ENCODE results near the gene ZNF333.
A peak's percentile ranks its signal among the peaks of the same experiment; 100 is the strongest.

Gene ZNF333

GRCh38 chr19:14674764-14675163 lies 15.1 kb upstream of the ZNF333 start, which contains the start of gene ADGRE3 (continued):
- TF ChIP-seq ZBTB11 (tag by site-specific recombination; conservative IDR thresholded peaks at IDR 0.05; ENCODE audit: low read depth): no peak
- TF ChIP-seq ZNF514 (tag by site-specific recombination; IDR thresholded peaks at IDR 0.05): no peak
- TF ChIP-seq ZNF10 (tag by site-specific recombination; IDR thresholded peaks at IDR 0.05): no peak
- no peak for TF ChIP-seq ZNF416 (tag by site-specific recombination; IDR thresholded peaks at IDR 0.05)
- no peak for TF ChIP-seq HOXD13 (CRISPR knock-in tag; IDR thresholded peaks at IDR 0.05; ENCODE audit: borderline replicate concordance)
- TF ChIP-seq ZSCAN16 (tag by site-specific recombination; IDR thresholded peaks at IDR 0.05): no peak

GRCh38 chr19:14676762-14677161 lies 13.1 kb upstream of the ZNF333 start:
- no peak for TF ChIP-seq ZNF830 (tag by site-specific recombination; IDR thresholded peaks at IDR 0.05; ENCODE audit: low read depth)
- no peak for TF ChIP-seq ZBTB17 (tag by site-specific recombination; IDR thresholded peaks at IDR 0.05)
- TF ChIP-seq ZNF544 (tag by site-specific recombination; IDR thresholded peaks at IDR 0.05): no peak
- TF ChIP-seq ZNF776 (tag by site-specific recombination; IDR thresholded peaks at IDR 0.05; ENCODE audit: borderline replicate concordance): peak; percentile 86; the same call in 1 of the 2 replicates
- no peak for TF ChIP-seq ZNF660 (tag by site-specific recombination; IDR thresholded peaks at IDR 0.05)
- TF ChIP-seq ZNF202 (tag by site-specific recombination; IDR thresholded peaks at IDR 0.05; ENCODE audit: borderline replicate concordance): no peak
- no peak for TF ChIP-seq ZNF174 (tag by site-specific recombination; IDR thresholded peaks at IDR 0.05)
- peak; percentile 91 for TF ChIP-seq ZNF513 (tag by site-specific recombination; IDR thresholded peaks at IDR 0.05)
- CTCF ChIA-PET: interaction anchor here (0.5 to 0.7 kb wide), 3 partner anchors 12 to 74 kb away, joined by 3 to 5 read pairs (median 4); no protein-coding TSS in a partner anchor
- POLR2A ChIA-PET: no interaction called here
- no peak overlapping the region for H3K27ac ChIP-seq (ENCODE audit: extremely low read depth, low read depth, low read length)
- no peak overlapping the region for H3K4me3 ChIP-seq (ENCODE audit: low read depth, low read length)
- no peaks in the 10 kb centered on the region for H3K36me3 ChIP-seq (ENCODE audit: control insufficient read depth in 2 of 2, insufficient read depth in 1 of 2, low read length in 2 of 2)
- no peaks in the 10 kb centered on the region for H3K9me3 ChIP-seq (ENCODE audit: control insufficient read depth, insufficient read depth, low read depth, low read length)
- H3K4me1 ChIP-seq (ENCODE audit: control insufficient read depth, insufficient read depth, low read length): no peaks in the 10 kb centered on the region

- Histone ChIP-seq H3K4me1 (ENCODE audit: control insufficient read depth, insufficient read depth, low read length) (no peaks in the 10 kb centered on the region), H3K27ac (ENCODE audit: extremely low read depth, low read depth, low read length) (no peak overlapping the region), H3K4me3 (ENCODE audit: low read depth, low read length) (no peak overlapping the region), H3K36me3 (ENCODE audit: control insufficient read depth in 2 of 2, insufficient read depth in 1 of 2, low read length in 2 of 2) (no peaks in the 10 kb centered on the region), H3K9me3 (ENCODE audit: control insufficient read depth, insufficient read depth, low read depth, low read length) (no peaks in the 10 kb centered on the region)
- ChIA-PET CTCF (interaction anchor here (0.8 kb wide), 1 partner anchor 9 kb away, joined by 3 read pairs; no protein-coding TSS in a partner anchor), POLR2A (no interaction called here)
- TF ChIP-seq ZNF354C (tag by site-specific recombination; IDR thresholded peaks at IDR 0.05; ENCODE audit: borderline replicate concordance, low read depth) (no peak), EGR2 (tag by site-specific recombination; IDR thresholded peaks at IDR 0.05; ENCODE audit: low read depth) (no peak), KLF10 (tag by site-specific recombination; IDR thresholded peaks at IDR 0.05) (no peak), MYNN (tag by site-specific recombination; IDR thresholded peaks at IDR 0.05; ENCODE audit: borderline replicate concordance) (no peak), ZNF133 (tag by site-specific recombination; IDR thresholded peaks at IDR 0.05) (no peak), ZNF530 (tag by site-specific recombination; IDR thresholded peaks at IDR 0.05; ENCODE audit: low read depth) (no peak), AEBP2 (tag by site-specific recombination; IDR thresholded peaks at IDR 0.05; ENCODE audit: borderline replicate concordance) (no peak), ZNF473 (tag by site-specific recombination; IDR thresholded peaks at IDR 0.05) (no peak), TRIM28 (IDR thresholded peaks at IDR 0.05; ENCODE audit: borderline replicate concordance, low read length) (no peak), ZNF311 (tag by site-specific recombination; IDR thresholded peaks at IDR 0.05; ENCODE audit: borderline replicate concordance) (no peak), INSM2 (tag by site-specific recombination; IDR thresholded peaks at IDR 0.05) (no peak), ZNF561 (tag by site-specific recombination; IDR thresholded peaks at IDR 0.05; ENCODE audit: borderline replicate concordance) (no peak), MZF1 (tag by site-specific recombination; IDR thresholded peaks at IDR 0.05; ENCODE audit: borderline replicate concordance) (no peak), ZNF221 (tag by site-specific recombination; IDR thresholded peaks at IDR 0.05; ENCODE audit: borderline replicate concordance) (no peak)
These were observed 12.4 kb upstream of the ZNF333 start for GRCh38 chr19:14677464-14677863.

Data from HEK293 (cell line).